GM18508 (cell line): ENCODE data around the gene THSD8.
"Not testable (repeated sequence)": the region's sequence is repeated elsewhere in the genome, so short reads cannot be mapped to it uniquely, and the experiment has no call there.

Experiments
- ATAC-seq: cut with Tn5 transposase; IDR thresholded peaks from one replicate; pipeline ENCODE4 v1.9.1; 2021; ENCODE audit warnings: moderate number of reproducible peaks; ENCODE audit not compliant: insufficient read depth, unreplicated experiment

THSD8 gene

GRCh38 chr19:12843999-12844732 is 42.3 kb downstream of the THSD8 start:
- ATAC-seq = no peak

- ATAC-seq = not testable (repeated sequence)
Measured at GRCh38 chr19:12846613-12847012, 44.7 kb downstream of the THSD8 start.

- no peak for ATAC-seq
Measured at GRCh38 chr19:12847159-12848139, 45.6 kb downstream of the THSD8 start.
